H1 (cell line): ENCODE results near the gene HIC1.

ENCODE experiments used
- CTCF ChIP-seq, 3 experiments: IDR thresholded peaks; 1 replicate in 2 of 3; 2 replicates in 1 of 3; pipeline versions ENCODE4 v1.5.1 to v1.6.1; 2011; ENCODE audit warnings: low read length in 3 of 3, mild to moderate bottlenecking in 3 of 3, inconsistent platforms in 2 of 3, low read depth in 1 of 3, moderate library complexity in 1 of 3; ENCODE audit not compliant: insufficient read depth in 1 of 3; ENCODE audit errors: control extremely low read depth in 1 of 3
- MAFK ChIP-seq: IDR thresholded peaks from 2 replicates; pipeline ENCODE4 v1.6.1; 2012; ENCODE audit warnings: low read depth, mild to moderate bottlenecking, improper control_type of control experiment, low read length
- POLR2AphosphoS5 ChIP-seq: IDR thresholded peaks from 2 replicates; pipeline ENCODE4 v1.6.1; 2011; ENCODE audit warnings: low read depth, low read length
- SIN3A ChIP-seq, 2 experiments: IDR thresholded peaks in 1 of 2; conservative IDR thresholded peaks in 1 of 2; 2 replicates each; pipeline ENCODE4 v1.6.1; 2011 to 2012; ENCODE audit warnings: low read length in 2 of 2, improper control_type of control experiment in 1 of 2, low read depth in 1 of 2, mild to moderate bottlenecking in 1 of 2
- YY1 ChIP-seq: IDR thresholded peaks from 2 replicates; pipeline ENCODE4 v1.6.1; 2011; ENCODE audit warnings: low read depth, mild to moderate bottlenecking, low read length

DNA sequence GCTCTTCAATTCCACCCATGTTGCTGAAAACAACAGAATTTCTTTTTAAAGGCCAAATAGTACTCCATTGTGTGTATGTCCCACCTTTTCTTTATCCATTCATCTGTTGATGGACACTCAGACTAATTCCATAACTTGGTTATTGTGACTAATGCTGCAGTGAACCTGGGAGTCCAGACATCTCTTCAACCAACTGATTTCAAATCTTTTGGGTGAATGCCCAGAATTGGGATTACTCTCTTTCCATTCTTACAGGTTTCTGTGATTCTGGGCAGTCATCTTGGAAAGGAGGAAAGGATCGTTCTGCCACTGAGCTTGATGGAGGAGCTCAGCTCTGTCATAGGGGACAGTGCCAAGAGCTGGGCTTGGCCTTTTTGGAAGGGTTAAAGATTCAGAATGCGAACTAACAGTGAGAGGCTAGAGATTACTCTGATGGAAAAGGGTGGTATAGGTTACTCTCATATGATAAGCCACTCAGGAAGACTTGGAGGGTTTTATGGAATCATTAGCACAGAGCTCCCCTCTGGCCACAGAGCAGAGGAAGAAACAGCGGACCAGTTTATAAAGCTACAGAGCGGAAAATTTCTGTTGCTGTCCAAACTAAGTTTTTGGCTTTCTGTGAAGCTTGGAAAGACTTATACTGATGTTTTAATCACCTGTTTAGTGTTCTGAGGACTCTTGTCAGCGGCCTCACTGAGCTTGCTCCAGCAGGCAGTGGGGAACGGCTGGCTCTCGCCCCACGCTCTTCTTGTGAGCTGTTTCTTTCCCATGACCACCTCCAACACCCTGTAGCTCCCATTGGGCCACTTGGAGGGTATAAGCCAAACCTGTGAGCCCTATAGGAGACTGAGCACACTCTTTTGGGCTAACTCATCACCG is 48.3 kb downstream of the HIC1 start:
- TF ChIP-seq SIN3A (conservative IDR thresholded peaks at IDR 0.05 in 1 of 2, IDR thresholded peaks at IDR 0.05 in 1 of 2; ENCODE audit: low read depth in 1 of 2, low read length in 2 of 2) (no peak), MAFK (no peak), YY1 (no peak), POLR2AphosphoS5 (no peak), CTCF (IDR thresholded peaks at IDR 0.05; ENCODE audit: control extremely low read depth in 1 of 3, insufficient read depth in 1 of 3, low read depth in 1 of 3, low read length in 3 of 3) (no peak)
